Tibial nerve (tissue), 4 donors: Measurements from ENCODE around the gene TSSK6. TPM values are rescaled to one million over a fixed set of nuclear protein-coding genes. Genes with fewer than 3 reads are reported as not detected.

Source experiments
- DNase-seq, 2 donors: peaks; one replicate each; pipeline ENCODE4 v3.0.0-alpha.2; 2019; ENCODE audit warnings: low spot score in 2 of 2
- H3K27ac ChIP-seq, 4 donors: fragments of 200-600 bp; sonication (generic) in 3 of 4; one replicate each; pipeline ENCODE4 v1.5.1; 2017 to 2019; ENCODE audit warnings: mild to moderate bottlenecking in 1 of 4
- H3K27me3 ChIP-seq, 2 donors: fragments of 200-600 bp; sonication (generic) in 1 of 2; one replicate each; pipeline versions ENCODE4 v1.5.1 to v1.6.0; 2017 to 2019
- H3K36me3 ChIP-seq, 3 donors: fragments of 200-600 bp; sonication (generic); one replicate each; pipeline ENCODE4 v1.5.1; 2018 to 2019
- H3K4me1 ChIP-seq, 4 donors: fragments of 200-600 bp; sonication (generic) in 3 of 4; one replicate each; pipeline ENCODE4 v1.5.1; 2017 to 2019
- H3K4me3 ChIP-seq, 4 donors: fragments of 200-600 bp; sonication (generic) in 3 of 4; one replicate each; pipeline ENCODE4 v1.5.1; 2017 to 2019; ENCODE audit warnings: mild to moderate bottlenecking in 1 of 4, moderate library complexity in 1 of 4
- H3K9me3 ChIP-seq, 4 donors: fragments of 200-600 bp; sonication (generic) in 3 of 4; one replicate each; pipeline ENCODE4 v1.5.1; 2017 to 2019
- CTCF ChIP-seq, 5 experiments: fragments of 200-600 bp in 3 of 5; fragments of 450-650 bp in 2 of 5; sonication (generic) in 3 of 5; IDR thresholded peaks; one replicate each; pipeline ENCODE4 v1.5.1; 2016 to 2019; ENCODE audit warnings: antibody characterized with exemption in 5 of 5, mild to moderate bottlenecking in 3 of 5, moderate library complexity in 2 of 5
- EP300 ChIP-seq, 2 donors: sonication (generic); formaldehyde crosslinking; IDR thresholded peaks; one replicate each; pipeline ENCODE4 v1.6.1; 2017; ENCODE audit warnings: antibody characterized with exemption in 2 of 2, mild to moderate bottlenecking in 1 of 2
- POLR2A ChIP-seq, 2 donors: fragments of 450-650 bp; IDR thresholded peaks; one replicate each; pipeline ENCODE4 v1.6.1; 2017; ENCODE audit warnings: antibody characterized with exemption in 2 of 2, mild to moderate bottlenecking in 2 of 2, moderate library complexity in 2 of 2
- WGBS, 2 donors: methylation state at CpG; one replicate each; pipeline ENCODE4 v1.1.5; 2018; 5-methylcytosine and 5-hydroxymethylcytosine counted together
- total RNA-seq, 4 donors: library from RNA; depleted of rRNA; stranded (reverse); fragments of >200 nt; gene quantifications; one replicate each; pipeline ENCODE4 v1.1.0, GENCODE V29; 2016

Gene TSSK6
- total RNA-seq, result 1 to 10 TPM; 1.8 to 7.2 (median 3.7) TPM

GRCh38 chr19:19514881-19515641 lies at the start of gene TSSK6:
Gene TSSK6, minus strand, starts transcription at chr19:19515548. Its CDS starts 121 bp downstream, at chr19:19515427.
- peaks cover 0 to 7% (median 0%) of the 10 kb centered on the region in 4 donors for H3K9me3 ChIP-seq
- H3K4me3 ChIP-seq, result peak within 1 kb of the TSS; percentile 61 to 85 (median 70)
- peaks cover 0 to 16% (median 0%) of the 10 kb centered on the region in 3 donors for H3K36me3 ChIP-seq
- TF ChIP-seq POLR2A (IDR thresholded peaks at IDR 0.05), result no peak
- no peak for TF ChIP-seq CTCF (IDR thresholded peaks at IDR 0.05)
- TF ChIP-seq EP300 (IDR thresholded peaks at IDR 0.05), result no peak
- DNase-seq, result no peak
- 83 to 89% methylated on average over 69 to 74 of the region's 74 CpGs for WGBS, 2 donors
- H3K4me1 ChIP-seq, result peaks cover 0 to 45% (median 13%) of the 10 kb centered on the region in 4 donors
- H3K27ac ChIP-seq, result peak within 1 kb of the TSS; percentile 83 to 90 (median 86)
- H3K27me3 ChIP-seq, result no peaks in the 10 kb centered on the region

GRCh38 chr19:19563348-19563848 lies 48.0 kb upstream of the TSSK6 start:
- DNase-seq, result no peak
- no peak overlapping the region for H3K4me3 ChIP-seq
- no peak overlapping the region for H3K27ac ChIP-seq
- no peaks in the 10 kb centered on the region for H3K4me1 ChIP-seq
- H3K27me3 ChIP-seq, result no peaks in the 10 kb centered on the region
- no peaks in the 10 kb centered on the region for H3K9me3 ChIP-seq
- 86 to 96% methylated on average over 15 of the region's 17 CpGs for WGBS, 2 donors
- TF ChIP-seq POLR2A (IDR thresholded peaks at IDR 0.05), result no peak
- no peak for TF ChIP-seq CTCF (IDR thresholded peaks at IDR 0.05)
- peaks cover 0 to 52% (median 0%) of the 10 kb centered on the region in 3 donors for H3K36me3 ChIP-seq

GRCh38 chr19:19562665-19563347 lies 47.5 kb upstream of the TSSK6 start:
- no peaks in the 10 kb centered on the region for H3K4me1 ChIP-seq
- H3K36me3 ChIP-seq, result peaks cover 0 to 51% (median 0%) of the 10 kb centered on the region in 3 donors
- H3K4me3 ChIP-seq, result no peak overlapping the region
- WGBS, 2 donors, result 71 to 82% methylated on average over 15 to 17 of the region's 17 CpGs
- H3K27me3 ChIP-seq, result no peaks in the 10 kb centered on the region
- no peaks in the 10 kb centered on the region for H3K9me3 ChIP-seq
- TF ChIP-seq POLR2A (IDR thresholded peaks at IDR 0.05) (no peak), CTCF (IDR thresholded peaks at IDR 0.05) (no peak), EP300 (IDR thresholded peaks at IDR 0.05) (no peak)
- no peak for DNase-seq
- H3K27ac ChIP-seq, result no peak overlapping the region

- Histone ChIP-seq H3K4me1 (no peaks in the 10 kb centered on the region), H3K27me3 (no peaks in the 10 kb centered on the region), H3K9me3 (no peaks in the 10 kb centered on the region), H3K36me3 (peaks cover 0 to 44% (median 0%) of the 10 kb centered on the region in 3 donors), H3K4me3 (no peak overlapping the region), H3K27ac (no peak overlapping the region)
- DNase-seq, result no peak
- no peak for TF ChIP-seq EP300 (IDR thresholded peaks at IDR 0.05)
- no peak for TF ChIP-seq POLR2A (IDR thresholded peaks at IDR 0.05)
- TF ChIP-seq CTCF (IDR thresholded peaks at IDR 0.05), result no peak
- WGBS, 2 donors, result 74 to 80% methylated on average over 20 to 21 of the region's 26 CpGs
Measured at GRCh38 chr19:19561946-19562664, 46.8 kb upstream of the TSSK6 start.
